Measurements from ENCODE around the gene PLCH1. TPM values are rescaled to one million over a fixed set of nuclear protein-coding genes. Genes with fewer than 3 reads are reported as not detected.
"Not testable (repeated sequence)": the region's sequence is repeated elsewhere in the genome, so short reads cannot be mapped to it uniquely, and the experiment has no call there.

Gene PLCH1
- total RNA-seq, 1 donor from 2014 or later: 1.3 TPM

GRCh38 chr3:155619118-155619915 is 125.6 kb downstream of the PLCH1 start:
- H3K4me3 Mint-ChIP-seq: no peak overlapping the region
- H3K9me3 Mint-ChIP-seq: peaks cover 32% of the 10 kb centered on the region
- H3K36me3 Mint-ChIP-seq: peaks cover 8% of the 10 kb centered on the region
- no peak for DNase-seq (ENCODE audit: low spot score in 2 of 2, unreplicated experiment in 2 of 2)
- no peak overlapping the region for H3K27ac Mint-ChIP-seq
- H3K4me1 Mint-ChIP-seq: no peaks in the 10 kb centered on the region
- no peak for TF ChIP-seq CTCF (IDR thresholded peaks at IDR 0.05; ENCODE audit: unreplicated experiment)
- H3K27me3 Mint-ChIP-seq (ENCODE audit: low read depth): no peaks in the 10 kb centered on the region

- no peak for TF ChIP-seq CTCF (IDR thresholded peaks at IDR 0.05; ENCODE audit: unreplicated experiment)
- DNase-seq (ENCODE audit: low spot score in 2 of 2, unreplicated experiment in 2 of 2): no peak
- Mint-ChIP-seq H3K9me3 (peaks cover 40% of the 10 kb centered on the region), H3K27ac (no peak overlapping the region), H3K36me3 (peaks cover 8% of the 10 kb centered on the region), H3K4me3 (no peak overlapping the region), H3K4me1 (no peaks in the 10 kb centered on the region), H3K27me3 (ENCODE audit: low read depth) (no peaks in the 10 kb centered on the region)
These were observed 126.3 kb downstream of the PLCH1 start for GRCh38 chr3:155618543-155618942.

- no peaks in the 10 kb centered on the region for H3K4me1 Mint-ChIP-seq
- no peak overlapping the region for H3K4me3 Mint-ChIP-seq
- no peak for TF ChIP-seq CTCF (IDR thresholded peaks at IDR 0.05; ENCODE audit: unreplicated experiment)
- H3K36me3 Mint-ChIP-seq: peaks cover 8% of the 10 kb centered on the region
- no peak for DNase-seq (ENCODE audit: low spot score in 2 of 2, unreplicated experiment in 2 of 2)
- H3K27me3 Mint-ChIP-seq (ENCODE audit: low read depth): no peaks in the 10 kb centered on the region
- H3K27ac Mint-ChIP-seq: no peak overlapping the region
- peaks cover 48% of the 10 kb centered on the region for H3K9me3 Mint-ChIP-seq
These were observed 127.4 kb downstream of the PLCH1 start for GRCh38 chr3:155617346-155617925.

GRCh38 chr3:155615141-155615540 is 129.7 kb downstream of the PLCH1 start:
- H3K36me3 Mint-ChIP-seq: peaks cover 10% of the 10 kb centered on the region
- H3K27me3 Mint-ChIP-seq (ENCODE audit: low read depth); H3K27ac Mint-ChIP-seq; H3K4me3 Mint-ChIP-seq; H3K4me1 Mint-ChIP-seq; DNase-seq (ENCODE audit: low spot score in 2 of 2, unreplicated experiment in 2 of 2): not testable (repeated sequence)
- peaks cover 63% of the 10 kb centered on the region for H3K9me3 Mint-ChIP-seq

GRCh38 chr3:155614410-155614809 is 130.5 kb downstream of the PLCH1 start:
- DNase-seq (ENCODE audit: low spot score in 2 of 2, unreplicated experiment in 2 of 2); H3K4me3 Mint-ChIP-seq; H3K4me1 Mint-ChIP-seq; H3K27me3 Mint-ChIP-seq (ENCODE audit: low read depth); H3K27ac Mint-ChIP-seq: not testable (repeated sequence)
- H3K36me3 Mint-ChIP-seq: peaks cover 10% of the 10 kb centered on the region
- peaks cover 66% of the 10 kb centered on the region for H3K9me3 Mint-ChIP-seq

- H3K4me3 Mint-ChIP-seq: no peak overlapping the region
- H3K9me3 Mint-ChIP-seq: peaks cover 58% of the 10 kb centered on the region
- peaks cover 8% of the 10 kb centered on the region for H3K36me3 Mint-ChIP-seq
- H3K27ac Mint-ChIP-seq: no peak overlapping the region
- no peak for TF ChIP-seq CTCF (IDR thresholded peaks at IDR 0.05; ENCODE audit: unreplicated experiment)
- H3K27me3 Mint-ChIP-seq (ENCODE audit: low read depth): no peaks in the 10 kb centered on the region
- H3K4me1 Mint-ChIP-seq: no peaks in the 10 kb centered on the region
- DNase-seq (ENCODE audit: low spot score in 2 of 2, unreplicated experiment in 2 of 2): no peak
These were observed 133.4 kb downstream of the PLCH1 start for GRCh38 chr3:155611456-155611855.

All from mesothelial cell of epicardium (in vitro differentiated cells).